OCI-LY3 (cell line): ENCODE data around the gene MAP1LC3B2.

Experiments
- EZH2phosphoT487 ChIP-seq: fragments of 200-600 bp; shearing (Covaris generic); IDR thresholded peaks from 2 replicates; pipeline ENCODE4 v1.6.1; 2018; ENCODE audit warnings: antibody characterized with exemption, mixed run types, low read depth
- TF ChIP-seq, protein P1 (sequence below): fragments of 200-600, 300-600 bp; sonication (generic); IDR thresholded peaks from 2 replicates; pipeline ENCODE4 v1.5.1; 2014; ENCODE audit warnings: antibody characterized with exemption, low read length, low read depth

DNA sequence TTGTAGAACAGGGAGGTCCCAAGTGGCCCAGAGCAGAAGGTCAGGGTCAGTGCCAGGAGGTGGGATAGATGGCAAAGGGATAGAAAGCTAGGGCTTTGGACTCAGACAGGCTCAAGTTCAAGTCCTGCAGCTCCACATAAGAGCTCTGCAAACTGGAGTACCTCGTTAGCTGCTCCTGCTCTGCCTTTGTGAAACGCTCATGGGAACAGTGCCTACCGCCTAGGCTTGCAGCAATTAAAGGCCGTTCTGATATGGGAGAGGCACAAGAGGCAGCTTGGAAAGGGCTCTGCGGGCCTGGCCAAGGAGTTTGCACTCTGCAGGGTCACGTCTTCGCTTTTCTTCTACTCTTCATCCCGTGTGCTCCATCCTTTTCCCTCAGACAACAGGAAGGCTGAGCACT is 54.1 kb downstream of the MAP1LC3B2 start:
- TF ChIP-seq, protein P1, sequence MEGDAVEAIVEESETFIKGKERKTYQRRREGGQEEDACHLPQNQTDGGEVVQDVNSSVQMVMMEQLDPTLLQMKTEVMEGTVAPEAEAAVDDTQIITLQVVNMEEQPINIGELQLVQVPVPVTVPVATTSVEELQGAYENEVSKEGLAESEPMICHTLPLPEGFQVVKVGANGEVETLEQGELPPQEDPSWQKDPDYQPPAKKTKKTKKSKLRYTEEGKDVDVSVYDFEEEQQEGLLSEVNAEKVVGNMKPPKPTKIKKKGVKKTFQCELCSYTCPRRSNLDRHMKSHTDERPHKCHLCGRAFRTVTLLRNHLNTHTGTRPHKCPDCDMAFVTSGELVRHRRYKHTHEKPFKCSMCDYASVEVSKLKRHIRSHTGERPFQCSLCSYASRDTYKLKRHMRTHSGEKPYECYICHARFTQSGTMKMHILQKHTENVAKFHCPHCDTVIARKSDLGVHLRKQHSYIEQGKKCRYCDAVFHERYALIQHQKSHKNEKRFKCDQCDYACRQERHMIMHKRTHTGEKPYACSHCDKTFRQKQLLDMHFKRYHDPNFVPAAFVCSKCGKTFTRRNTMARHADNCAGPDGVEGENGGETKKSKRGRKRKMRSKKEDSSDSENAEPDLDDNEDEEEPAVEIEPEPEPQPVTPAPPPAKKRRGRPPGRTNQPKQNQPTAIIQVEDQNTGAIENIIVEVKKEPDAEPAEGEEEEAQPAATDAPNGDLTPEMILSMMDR = no peak
- no peak for TF ChIP-seq EZH2phosphoT487
